Measurements from ENCODE around the gene NCAN. TPM values are rescaled to one million over a fixed set of nuclear protein-coding genes. Genes with fewer than 3 reads are reported as not detected.

The NCAN gene
- total and polyA plus RNA-seq, 12 donors = 0.06 to 0.42 (median 0.11) TPM; not detected in 7

DNA sequence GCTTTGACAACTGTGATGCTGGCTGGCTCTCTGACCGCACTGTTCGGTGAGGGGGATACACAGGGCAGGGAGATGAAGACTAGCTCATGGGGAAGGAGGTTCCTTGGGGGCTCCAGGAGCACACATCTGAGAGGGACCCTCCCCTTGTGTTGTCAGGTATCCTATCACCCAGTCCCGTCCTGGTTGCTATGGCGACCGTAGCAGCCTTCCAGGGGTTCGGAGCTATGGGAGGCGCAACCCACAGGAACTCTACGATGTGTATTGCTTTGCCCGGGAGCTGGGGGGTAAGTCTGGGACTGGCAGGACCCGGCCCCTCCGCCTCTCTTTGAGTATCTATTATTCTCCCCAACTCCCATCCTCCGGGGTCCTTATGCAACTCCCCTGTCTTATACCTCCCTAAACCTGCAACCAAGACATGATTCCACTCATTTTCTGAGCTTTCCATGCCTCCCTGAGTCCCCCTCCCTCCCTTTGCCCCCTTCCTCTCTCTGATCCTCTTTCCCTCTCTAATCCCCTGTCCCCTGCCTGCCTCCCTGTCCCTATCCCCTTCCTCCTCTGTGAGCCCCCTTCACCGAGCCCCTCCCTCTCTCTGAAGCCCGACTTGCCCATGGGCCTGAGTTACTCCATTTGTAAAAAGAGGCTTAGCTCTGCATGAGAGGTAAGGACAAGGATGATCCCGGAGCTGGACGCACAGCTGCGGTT, 12.5 kb downstream of the NCAN start:
- H3K27me3 ChIP-seq = peaks cover 14% of the 10 kb centered on the region
- 66 to 78% (median 71%) methylated on average over 11 to 17 of the region's 17 CpGs for WGBS, 4 donors
- H3K9me3 ChIP-seq (replicated peaks in 1 of 3) = no peaks in the 10 kb centered on the region
- TF ChIP-seq POLR2A (IDR thresholded peaks at IDR 0.05) = no peak
- no peaks in the 10 kb centered on the region for H3K36me3 ChIP-seq (replicated peaks in 1 of 2)
- peak overlapping the region in 1 of 4 donors; percentile 44 for H3K4me3 ChIP-seq
- H3K27ac ChIP-seq = no peak overlapping the region
- peaks cover 0 to 8% of the 10 kb centered on the region in 2 donors for H3K4me1 ChIP-seq (replicated peaks in 1 of 2)
- intact Hi-C loops (cut with DNase I) = no loop called here
- no peak for DNase-seq

DNA sequence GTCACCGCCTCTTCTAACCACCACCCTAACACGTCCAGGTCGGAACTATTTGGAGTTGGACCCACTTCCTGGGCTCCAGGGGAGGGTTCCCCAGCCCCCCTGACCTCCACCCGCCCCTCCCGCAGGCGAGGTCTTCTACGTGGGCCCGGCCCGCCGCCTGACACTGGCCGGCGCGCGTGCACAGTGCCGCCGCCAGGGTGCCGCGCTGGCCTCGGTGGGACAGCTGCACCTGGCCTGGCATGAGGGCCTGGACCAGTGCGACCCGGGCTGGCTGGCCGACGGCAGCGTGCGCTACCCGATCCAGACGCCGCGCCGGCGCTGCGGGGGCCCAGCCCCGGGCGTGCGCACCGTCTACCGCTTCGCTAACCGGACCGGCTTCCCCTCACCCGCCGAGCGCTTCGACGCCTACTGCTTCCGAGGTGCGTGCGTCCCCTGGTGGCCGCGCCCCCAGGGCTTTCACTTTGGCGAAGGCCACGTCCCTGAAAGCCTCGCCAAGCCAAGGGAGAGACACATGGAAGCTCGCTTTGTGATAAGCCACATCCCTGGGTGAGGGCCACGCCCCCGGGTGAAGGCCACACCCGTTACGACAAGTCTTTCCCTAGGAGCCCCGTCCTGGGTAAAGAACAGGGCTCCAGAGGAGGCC, 13.2 kb downstream of the NCAN start:
- no peak overlapping the region for H3K27ac ChIP-seq
- H3K4me1 ChIP-seq (replicated peaks in 1 of 2) = peaks cover 0 to 8% of the 10 kb centered on the region in 2 donors
- intact Hi-C loops (cut with DNase I) = no loop called here
- no peaks in the 10 kb centered on the region for H3K9me3 ChIP-seq (replicated peaks in 1 of 3)
- no peaks in the 10 kb centered on the region for H3K36me3 ChIP-seq (replicated peaks in 1 of 2)
- TF ChIP-seq POLR2A (IDR thresholded peaks at IDR 0.05) = no peak
- TF ChIP-seq, protein P1, sequence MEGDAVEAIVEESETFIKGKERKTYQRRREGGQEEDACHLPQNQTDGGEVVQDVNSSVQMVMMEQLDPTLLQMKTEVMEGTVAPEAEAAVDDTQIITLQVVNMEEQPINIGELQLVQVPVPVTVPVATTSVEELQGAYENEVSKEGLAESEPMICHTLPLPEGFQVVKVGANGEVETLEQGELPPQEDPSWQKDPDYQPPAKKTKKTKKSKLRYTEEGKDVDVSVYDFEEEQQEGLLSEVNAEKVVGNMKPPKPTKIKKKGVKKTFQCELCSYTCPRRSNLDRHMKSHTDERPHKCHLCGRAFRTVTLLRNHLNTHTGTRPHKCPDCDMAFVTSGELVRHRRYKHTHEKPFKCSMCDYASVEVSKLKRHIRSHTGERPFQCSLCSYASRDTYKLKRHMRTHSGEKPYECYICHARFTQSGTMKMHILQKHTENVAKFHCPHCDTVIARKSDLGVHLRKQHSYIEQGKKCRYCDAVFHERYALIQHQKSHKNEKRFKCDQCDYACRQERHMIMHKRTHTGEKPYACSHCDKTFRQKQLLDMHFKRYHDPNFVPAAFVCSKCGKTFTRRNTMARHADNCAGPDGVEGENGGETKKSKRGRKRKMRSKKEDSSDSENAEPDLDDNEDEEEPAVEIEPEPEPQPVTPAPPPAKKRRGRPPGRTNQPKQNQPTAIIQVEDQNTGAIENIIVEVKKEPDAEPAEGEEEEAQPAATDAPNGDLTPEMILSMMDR (IDR thresholded peaks at IDR 0.05) = peak; percentile 36 to 70 (median 60)
- H3K27me3 ChIP-seq = peaks cover 14% of the 10 kb centered on the region
- peak overlapping the region in 1 of 4 donors; percentile 44 for H3K4me3 ChIP-seq
- 0 to 3% (median 1%) methylated on average over 12 to 59 of the region's 59 CpGs for WGBS, 4 donors
- DNase-seq = peak; percentile 52 to 90 (median 82)

DNA sequence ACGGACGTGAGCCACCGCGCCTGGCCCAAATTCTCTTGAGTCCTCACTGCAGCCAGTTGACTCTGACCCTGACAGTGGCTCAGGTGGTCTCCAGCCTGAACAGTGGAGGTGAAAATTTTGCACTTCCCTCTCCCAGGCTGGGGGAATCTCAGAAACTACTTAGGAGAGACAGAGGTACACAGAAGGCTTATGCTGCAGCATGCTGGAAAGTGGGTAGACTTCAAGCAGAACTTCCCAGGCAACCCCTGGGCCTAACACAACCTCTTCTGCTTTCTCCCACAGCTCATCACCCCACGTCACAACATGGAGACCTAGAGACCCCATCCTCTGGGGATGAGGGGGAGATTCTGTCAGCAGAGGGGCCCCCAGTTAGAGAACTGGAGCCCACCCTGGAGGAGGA, 14.4 kb downstream of the NCAN start:
- Histone ChIP-seq H3K36me3 (replicated peaks in 1 of 2) (no peaks in the 10 kb centered on the region), H3K27me3 (peaks cover 14% of the 10 kb centered on the region), H3K27ac (no peak overlapping the region), H3K4me1 (replicated peaks in 1 of 2) (peaks cover 0 to 8% of the 10 kb centered on the region in 2 donors), H3K9me3 (replicated peaks in 1 of 3) (no peaks in the 10 kb centered on the region), H3K4me3 (no peak overlapping the region)
- intact Hi-C loops (cut with DNase I) = no loop called here
- DNase-seq = no peak
- 60 to 89% (median 77%) methylated on average over 1 to 5 of the region's 5 CpGs for WGBS, 4 donors
- TF ChIP-seq, protein P1 (IDR thresholded peaks at IDR 0.05) = no peak
- TF ChIP-seq POLR2A (IDR thresholded peaks at IDR 0.05) = no peak

DNA sequence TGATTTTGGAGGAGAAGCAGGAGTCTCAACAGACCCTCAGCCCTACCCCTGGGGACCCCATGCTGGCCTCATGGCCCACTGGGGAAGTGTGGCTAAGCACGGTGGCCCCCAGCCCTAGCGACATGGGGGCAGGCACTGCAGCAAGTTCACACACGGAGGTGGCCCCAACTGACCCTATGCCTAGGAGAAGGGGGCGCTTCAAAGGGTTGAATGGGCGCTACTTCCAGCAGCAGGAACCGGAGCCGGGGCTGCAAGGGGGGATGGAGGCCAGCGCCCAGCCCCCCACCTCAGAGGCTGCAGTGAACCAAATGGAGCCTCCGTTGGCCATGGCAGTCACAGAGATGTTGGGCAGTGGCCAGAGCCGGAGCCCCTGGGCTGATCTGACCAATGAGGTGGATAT, 14.9 kb downstream of the NCAN start:
- Histone ChIP-seq H3K4me1 (replicated peaks in 1 of 2) (peaks cover 0 to 8% of the 10 kb centered on the region in 2 donors), H3K36me3 (replicated peaks in 1 of 2) (no peaks in the 10 kb centered on the region), H3K27me3 (peaks cover 14% of the 10 kb centered on the region), H3K9me3 (replicated peaks in 1 of 3) (no peaks in the 10 kb centered on the region), H3K4me3 (no peak overlapping the region), H3K27ac (no peak overlapping the region)
- no peak for DNase-seq
- intact Hi-C loops (cut with DNase I) = no loop called here
- TF ChIP-seq, protein P1 (IDR thresholded peaks at IDR 0.05) = no peak
- no peak for TF ChIP-seq POLR2A (IDR thresholded peaks at IDR 0.05)
- WGBS, 4 donors = 61 to 75% (median 69%) methylated on average over 7 to 10 of the region's 10 CpGs
